Muscle layer of colon (tissue), 2 donors: Measurements from ENCODE around the gene TRPV5.

Experiments
- H3K27ac ChIP-seq: one replicate; pipeline ENCODE4 v1.7.0; 2013; ENCODE audit warnings: low read depth, mild to moderate bottlenecking, low read length, moderate library complexity
- H3K27me3 ChIP-seq, 2 donors: one replicate each; pipeline ENCODE4 v1.7.0; 2013; ENCODE audit warnings: low read length in 2 of 2, mild to moderate bottlenecking in 2 of 2; ENCODE audit not compliant: insufficient read depth in 2 of 2, control insufficient read depth in 1 of 2
- H3K36me3 ChIP-seq: one replicate; pipeline ENCODE4 v1.7.0; 2013; ENCODE audit warnings: mild to moderate bottlenecking, low read length; ENCODE audit not compliant: insufficient read depth
- H3K4me1 ChIP-seq: one replicate; pipeline ENCODE4 v1.7.0; 2013; ENCODE audit warnings: mild to moderate bottlenecking, low read length; ENCODE audit not compliant: insufficient read depth
- H3K4me3 ChIP-seq, 2 donors: one replicate each; pipeline ENCODE4 v1.7.0; 2013; ENCODE audit warnings: low read length in 2 of 2, low read depth in 1 of 2, mild to moderate bottlenecking in 1 of 2, moderate library complexity in 1 of 2
- H3K9ac ChIP-seq: one replicate; pipeline ENCODE4 v1.7.0; 2013; ENCODE audit warnings: low read length
- H3K9me3 ChIP-seq: one replicate; pipeline ENCODE4 v1.7.0; 2013; ENCODE audit warnings: mild to moderate bottlenecking, low read length
- donor health status: abdominal sarcoma.
- donor health status: Adenocarcinoma of cecum.

The TRPV5 gene

GRCh38 chr7:142959202-142959601, 25.7 kb upstream of the TRPV5 start:
- no peaks in the 10 kb centered on the region for H3K36me3 ChIP-seq

DNA sequence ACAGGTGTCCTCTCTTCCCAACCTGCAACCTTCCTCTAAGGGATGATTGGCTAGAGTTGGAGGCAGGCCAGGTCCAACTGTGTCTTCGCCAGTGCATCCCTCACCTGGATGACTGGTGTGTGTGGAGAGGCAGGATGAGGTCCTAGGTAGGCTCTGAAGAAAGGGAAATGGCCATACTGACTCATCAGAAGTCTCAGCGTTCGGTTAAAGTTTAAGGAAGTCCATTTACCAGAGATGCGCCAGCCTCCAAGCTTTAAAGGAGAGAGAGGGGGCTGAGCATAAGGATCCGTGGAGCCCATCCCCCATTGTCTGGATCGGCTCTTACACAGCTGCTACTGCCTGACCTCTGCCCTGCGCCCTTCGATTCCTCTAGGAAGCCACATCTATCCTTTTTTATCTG, 24.2 kb upstream of the TRPV5 start:
- Histone ChIP-seq H3K4me3 (no peak overlapping the region), H3K27ac (no peak overlapping the region), H3K4me1 (no peaks in the 10 kb centered on the region), H3K9me3 (no peaks in the 10 kb centered on the region), H3K9ac (no peak overlapping the region), H3K27me3 (peaks cover 0 to 3% of the 10 kb centered on the region in 2 donors), H3K36me3 (no peaks in the 10 kb centered on the region)

More at GRCh38 chr7:142959202-142959601, 25.7 kb upstream of the TRPV5 start:
- Histone ChIP-seq H3K9ac (no peak overlapping the region), H3K9me3 (no peaks in the 10 kb centered on the region), H3K27me3 (peaks cover 0 to 3% of the 10 kb centered on the region in 2 donors), H3K4me1 (no peaks in the 10 kb centered on the region), H3K4me3 (no peak overlapping the region), H3K27ac (no peak overlapping the region)

- Histone ChIP-seq H3K9ac (no peak overlapping the region), H3K27me3 (peaks cover 0 to 3% of the 10 kb centered on the region in 2 donors), H3K9me3 (no peaks in the 10 kb centered on the region), H3K4me1 (no peaks in the 10 kb centered on the region), H3K27ac (no peak overlapping the region), H3K36me3 (no peaks in the 10 kb centered on the region), H3K4me3 (no peak overlapping the region)
Measured at GRCh38 chr7:142956951-142957623, 23.5 kb upstream of the TRPV5 start.

GRCh38 chr7:142954680-142955268, 21.2 kb upstream of the TRPV5 start:
- H3K4me1 ChIP-seq: no peaks in the 10 kb centered on the region
- no peaks in the 10 kb centered on the region for H3K36me3 ChIP-seq
- H3K27me3 ChIP-seq: no peaks in the 10 kb centered on the region
- no peak overlapping the region for H3K27ac ChIP-seq
- no peak overlapping the region for H3K4me3 ChIP-seq
- no peak overlapping the region for H3K9ac ChIP-seq
- no peaks in the 10 kb centered on the region for H3K9me3 ChIP-seq

GRCh38 chr7:142950235-142950634, 16.7 kb upstream of the TRPV5 start:
- H3K4me3 ChIP-seq: no peak overlapping the region
- H3K9me3 ChIP-seq: no peaks in the 10 kb centered on the region
- H3K4me1 ChIP-seq: no peaks in the 10 kb centered on the region
- no peak overlapping the region for H3K9ac ChIP-seq
- no peaks in the 10 kb centered on the region for H3K27me3 ChIP-seq
- no peak overlapping the region for H3K27ac ChIP-seq
- H3K36me3 ChIP-seq: no peaks in the 10 kb centered on the region

DNA sequence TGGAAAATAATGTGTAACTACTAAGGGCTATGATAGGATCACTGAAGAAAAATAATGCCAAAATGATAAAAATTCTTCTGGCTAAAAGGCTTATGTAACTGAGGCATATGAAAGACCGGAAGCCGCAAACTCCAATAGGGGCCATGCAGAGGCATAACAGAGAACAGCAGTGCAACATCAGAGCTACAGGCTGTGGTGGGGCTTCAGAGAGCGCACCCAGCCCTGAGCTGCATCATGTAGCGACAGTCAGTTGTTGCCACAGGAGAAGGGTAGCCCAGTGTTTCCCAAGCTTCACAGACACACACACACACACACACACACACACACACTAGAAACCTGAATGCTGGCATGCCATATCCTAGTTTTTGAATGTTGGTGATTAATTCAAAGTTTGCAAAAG, 15.1 kb upstream of the TRPV5 start:
- Histone ChIP-seq H3K27me3 (no peaks in the 10 kb centered on the region), H3K4me1 (no peaks in the 10 kb centered on the region), H3K36me3 (no peaks in the 10 kb centered on the region), H3K9me3 (no peaks in the 10 kb centered on the region), H3K9ac (no peak overlapping the region), H3K4me3 (no peak overlapping the region), H3K27ac (no peak overlapping the region)

- no peak overlapping the region for H3K27ac ChIP-seq
- H3K36me3 ChIP-seq: no peaks in the 10 kb centered on the region
Measured at GRCh38 chr7:142945001-142945400, 11.5 kb upstream of the TRPV5 start.

DNA sequence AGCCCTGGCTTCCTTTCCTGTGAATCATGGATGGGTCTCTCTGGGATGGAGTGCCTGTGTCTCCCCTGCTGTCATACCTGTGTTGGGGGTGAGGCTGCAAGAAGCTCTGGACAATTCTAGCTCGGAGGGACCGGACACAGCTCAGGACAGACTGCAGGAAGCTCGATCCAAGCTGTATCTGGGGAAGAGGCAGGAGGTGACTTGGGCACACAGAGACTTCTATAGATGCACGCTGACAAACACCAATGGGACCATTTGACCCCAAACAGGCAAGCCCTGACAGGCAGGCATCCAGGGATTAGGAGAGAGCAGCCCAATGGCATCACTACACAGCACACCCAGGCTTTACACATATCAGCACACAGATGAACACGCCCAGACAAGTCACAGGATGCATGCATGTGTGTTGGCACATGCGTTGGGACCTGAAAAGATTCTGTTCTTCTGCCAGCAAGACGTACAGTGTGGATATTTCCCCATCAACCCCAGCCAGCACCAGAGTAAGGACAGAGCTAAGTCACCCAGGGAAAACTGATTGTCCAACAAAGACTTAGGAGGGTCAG, 10.2 kb upstream of the TRPV5 start:
- Histone ChIP-seq H3K36me3 (no peaks in the 10 kb centered on the region), H3K9ac (no peak overlapping the region), H3K4me3 (no peak overlapping the region), H3K27ac (no peak overlapping the region), H3K4me1 (no peaks in the 10 kb centered on the region), H3K9me3 (no peaks in the 10 kb centered on the region), H3K27me3 (no peaks in the 10 kb centered on the region)

More at GRCh38 chr7:142945001-142945400, 11.5 kb upstream of the TRPV5 start:
- Histone ChIP-seq H3K27me3 (no peaks in the 10 kb centered on the region), H3K9ac (no peak overlapping the region), H3K4me1 (no peaks in the 10 kb centered on the region), H3K4me3 (no peak overlapping the region), H3K9me3 (no peaks in the 10 kb centered on the region)

DNA sequence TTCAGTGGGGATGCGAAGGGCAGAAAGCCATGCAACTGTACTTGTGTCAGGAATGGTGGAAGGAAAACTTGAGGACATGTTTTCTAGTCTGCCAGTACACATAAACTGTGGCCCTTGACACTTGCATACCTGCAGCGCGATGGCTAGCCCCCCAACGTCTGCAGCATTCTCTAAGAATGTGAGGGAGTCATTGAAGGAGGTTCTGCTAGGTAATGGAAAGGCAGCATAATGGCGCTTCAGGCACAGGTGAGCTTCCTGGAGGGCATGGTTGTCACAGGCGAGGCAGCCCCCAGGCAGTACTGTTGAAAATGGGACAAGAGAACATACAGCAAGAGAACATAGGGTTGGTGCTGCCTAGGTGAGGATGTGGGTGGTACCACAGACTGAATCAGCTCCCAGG, 9.2 kb upstream of the TRPV5 start:
- Histone ChIP-seq H3K27ac (no peak overlapping the region), H3K36me3 (no peaks in the 10 kb centered on the region), H3K9me3 (no peaks in the 10 kb centered on the region), H3K27me3 (no peaks in the 10 kb centered on the region), H3K9ac (no peak overlapping the region), H3K4me3 (no peak overlapping the region), H3K4me1 (no peaks in the 10 kb centered on the region)

DNA sequence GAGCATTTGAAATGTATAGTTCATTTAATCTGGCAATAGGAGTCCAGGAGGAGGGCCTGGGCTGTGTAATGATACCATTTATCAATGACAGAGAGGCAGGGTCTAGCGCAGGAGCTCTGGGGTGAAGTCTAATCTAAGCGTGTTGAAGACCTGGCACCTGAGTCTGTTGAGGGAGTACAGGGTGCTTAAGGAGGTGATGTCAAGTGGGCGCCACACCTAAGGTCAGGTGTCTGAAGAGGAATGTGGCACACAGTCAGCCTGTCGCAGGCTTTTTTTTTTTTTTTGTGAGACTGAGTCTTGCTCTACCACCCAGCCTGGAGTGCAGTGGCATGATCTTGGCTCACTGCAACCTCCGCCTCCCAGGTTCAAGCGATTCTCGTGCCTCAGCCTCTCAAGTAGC, 8.0 kb upstream of the TRPV5 start:
- Histone ChIP-seq H3K27ac (no peak overlapping the region), H3K4me3 (no peak overlapping the region), H3K27me3 (no peaks in the 10 kb centered on the region), H3K9ac (no peak overlapping the region), H3K9me3 (no peaks in the 10 kb centered on the region), H3K4me1 (no peaks in the 10 kb centered on the region), H3K36me3 (no peaks in the 10 kb centered on the region)

- no peak overlapping the region for H3K4me3 ChIP-seq
- H3K9me3 ChIP-seq: no peaks in the 10 kb centered on the region
- H3K27ac ChIP-seq: no peak overlapping the region
- H3K27me3 ChIP-seq: no peaks in the 10 kb centered on the region
- no peaks in the 10 kb centered on the region for H3K4me1 ChIP-seq
- no peaks in the 10 kb centered on the region for H3K36me3 ChIP-seq
- no peak overlapping the region for H3K9ac ChIP-seq
Measured at GRCh38 chr7:142940966-142941535, 7.5 kb upstream of the TRPV5 start.
